GM18868 (cell line): ENCODE measurements around the gene DLG2.
"Not testable (repeated sequence)": the region's sequence is repeated elsewhere in the genome, so short reads cannot be mapped to it uniquely, and the experiment has no call there.

Experiments
- ATAC-seq: cut with Tn5 transposase; IDR thresholded peaks from one replicate; pipeline ENCODE4 v1.9.1; 2021; ENCODE audit warnings: mild to moderate bottlenecking, moderate library complexity; ENCODE audit not compliant: unreplicated experiment

DLG2 gene

GRCh38 chr11:85475660-85476517, 151.3 kb downstream of the DLG2 start:
- no peak for ATAC-seq

GRCh38 chr11:85472953-85473352, 154.2 kb downstream of the DLG2 start:
- no peak for ATAC-seq

- ATAC-seq: no peak
These were observed 162.9 kb downstream of the DLG2 start for GRCh38 chr11:85464283-85464682.

GRCh38 chr11:85459304-85459703, 167.8 kb downstream of the DLG2 start:
- ATAC-seq: no peak

DNA sequence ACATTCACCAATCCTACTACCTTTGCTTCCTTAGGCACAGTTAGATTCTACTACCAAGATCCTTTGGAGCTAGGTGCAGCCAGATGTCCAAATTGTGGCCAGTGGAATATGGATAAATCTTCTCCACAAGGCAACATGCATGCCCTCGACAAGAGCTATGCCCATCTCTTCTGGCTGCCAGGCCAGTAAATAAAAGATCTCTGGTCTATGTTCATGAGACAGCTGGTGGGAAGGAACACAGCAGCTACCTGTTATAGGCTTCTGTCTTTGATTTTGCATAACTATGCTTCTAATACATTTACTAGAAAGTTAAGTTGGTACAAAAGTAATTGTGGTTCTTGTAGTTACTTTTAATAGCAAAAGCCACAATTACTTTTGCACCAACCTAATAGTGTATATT, 182.7 kb downstream of the DLG2 start:
- no peak for ATAC-seq

- no peak for ATAC-seq
These were observed 186.9 kb downstream of the DLG2 start for GRCh38 chr11:85440273-85440672.

DNA sequence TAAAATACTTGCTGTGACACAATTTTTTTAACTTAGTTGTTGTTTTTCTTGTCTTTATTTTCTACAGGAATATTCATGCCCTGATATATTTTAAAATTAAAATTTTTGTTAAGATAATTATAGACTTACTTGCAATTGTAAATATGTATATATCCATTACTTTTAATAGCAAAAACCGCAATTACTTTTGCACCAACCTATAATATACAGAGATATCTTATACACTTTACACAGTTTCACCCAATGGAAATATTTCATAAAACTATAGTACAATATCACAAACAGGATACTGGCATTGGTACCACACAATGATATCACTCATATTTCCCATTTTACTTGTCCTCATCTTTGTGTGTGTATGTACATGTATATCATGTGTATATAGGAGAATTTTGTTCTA, 188.8 kb downstream of the DLG2 start:
- ATAC-seq: no peak

GRCh38 chr11:85431319-85431718, 195.8 kb downstream of the DLG2 start:
- no peak for ATAC-seq

GRCh38 chr11:85423794-85424193, 203.3 kb downstream of the DLG2 start:
- ATAC-seq: no peak

- no peak for ATAC-seq
These were observed 203.8 kb downstream of the DLG2 start for GRCh38 chr11:85423316-85423715.

GRCh38 chr11:85414175-85414574, 213.0 kb downstream of the DLG2 start:
- no peak for ATAC-seq

GRCh38 chr11:85407648-85408047, 219.5 kb downstream of the DLG2 start:
- ATAC-seq: no peak

DNA sequence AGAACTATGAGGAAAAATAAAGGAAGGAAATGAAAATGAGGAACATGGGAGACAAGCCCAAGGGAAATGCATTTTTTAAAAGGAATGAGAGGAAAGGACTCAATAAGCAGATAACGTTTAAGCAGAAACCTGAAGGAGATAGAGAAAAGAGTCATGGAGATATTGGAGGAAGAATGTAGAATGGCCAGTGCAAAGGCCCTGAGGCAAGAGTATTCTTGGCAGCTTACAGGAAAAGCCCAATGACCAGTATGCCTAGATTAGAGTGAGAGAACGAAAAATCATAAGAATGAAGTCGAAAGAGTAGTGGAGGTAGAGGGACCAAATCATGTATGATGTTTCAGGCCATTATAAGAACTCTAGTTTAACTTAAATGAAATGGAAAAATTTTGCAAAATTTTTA, 220.3 kb downstream of the DLG2 start:
- ATAC-seq: no peak

DNA sequence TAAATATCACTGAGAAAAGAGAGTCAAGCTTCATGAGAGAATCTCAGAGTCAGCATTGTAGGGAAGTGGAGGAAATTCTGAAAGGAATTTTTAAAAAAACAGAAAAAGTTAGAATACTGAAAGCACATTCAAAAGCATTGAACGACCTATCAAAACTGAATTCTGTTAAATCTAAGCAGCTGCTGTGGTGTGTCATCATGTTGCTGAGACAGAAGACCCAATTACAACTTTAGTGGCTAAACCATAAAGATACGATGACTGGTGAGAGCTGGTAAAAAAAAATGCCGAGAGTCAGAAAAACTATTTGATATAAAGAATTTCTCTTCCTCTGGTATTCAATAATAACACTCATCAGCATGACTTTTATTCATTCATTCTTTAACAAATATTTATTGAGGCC, 220.8 kb downstream of the DLG2 start:
- ATAC-seq: no peak

DNA sequence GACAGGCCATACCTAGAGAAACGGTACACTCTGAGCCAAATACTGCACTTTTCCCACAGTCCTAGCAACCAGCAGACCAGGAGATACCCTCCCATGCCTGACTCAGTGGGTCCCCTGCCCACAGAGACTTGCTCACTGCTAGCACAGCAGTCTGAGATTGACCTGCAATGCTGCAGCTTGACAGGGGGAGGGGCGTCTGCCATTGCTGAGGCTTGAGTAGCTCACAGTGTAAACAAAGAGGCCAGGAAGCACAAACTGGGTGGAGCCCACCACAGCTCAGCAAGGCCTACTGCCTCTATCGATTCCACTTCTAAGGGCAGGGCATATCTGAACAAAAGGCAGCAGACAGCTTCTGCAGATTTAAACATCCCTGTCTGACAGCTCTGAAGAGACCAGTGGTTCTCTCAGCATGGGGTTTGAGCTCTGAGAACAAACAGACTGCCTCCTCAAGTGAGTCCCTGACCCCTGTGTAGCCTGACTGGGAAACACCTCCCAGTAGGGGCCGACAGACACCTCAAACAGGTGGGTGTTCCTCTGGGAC, 231.6 kb downstream of the DLG2 start:
- not testable (repeated sequence) for ATAC-seq

- no peak for ATAC-seq
These were observed 232.9 kb downstream of the DLG2 start for GRCh38 chr11:85394283-85394682.

DNA sequence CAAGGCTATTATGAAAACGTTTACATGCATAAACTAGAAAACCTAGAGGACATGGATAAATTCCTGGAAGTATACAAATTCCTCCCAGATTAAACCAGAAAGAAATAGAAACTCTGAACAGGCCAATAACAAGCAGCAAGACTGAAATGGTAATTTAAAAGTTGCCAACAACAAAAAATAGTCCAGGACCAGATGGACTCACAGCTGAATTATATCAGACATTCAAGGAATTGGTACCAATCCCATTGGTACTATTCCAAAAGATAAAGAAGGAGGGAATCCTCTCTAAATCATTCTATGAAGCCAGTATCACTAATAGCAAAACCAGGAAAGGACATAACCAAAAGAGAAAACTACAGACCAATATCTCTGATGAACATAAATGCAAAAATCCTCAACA, 236.0 kb downstream of the DLG2 start:
- no peak for ATAC-seq

GRCh38 chr11:85385547-85385946, 241.6 kb downstream of the DLG2 start:
- no peak for ATAC-seq

- no peak for ATAC-seq
These were observed 242.0 kb downstream of the DLG2 start for GRCh38 chr11:85385111-85385510.

DNA sequence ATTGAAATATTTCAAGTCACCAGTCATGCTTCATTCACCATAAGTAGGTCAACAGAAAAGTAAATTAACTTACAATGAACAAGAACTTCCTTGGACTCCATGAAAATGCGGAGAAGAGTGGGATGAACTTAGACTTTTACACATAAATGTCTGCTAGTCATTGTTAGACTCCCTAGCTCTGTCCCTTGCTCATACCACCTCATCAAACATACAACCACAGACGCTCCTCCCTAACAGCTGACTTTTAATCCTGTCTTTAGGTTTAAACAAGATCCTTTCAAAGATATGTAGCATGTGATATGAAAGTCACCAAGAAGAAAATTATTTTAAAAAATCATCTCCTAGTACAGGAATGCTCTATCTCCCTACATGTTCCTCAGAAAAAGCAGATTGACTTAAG, 248.1 kb downstream of the DLG2 start:
- no peak for ATAC-seq

GRCh38 chr11:85377901-85378300, 249.2 kb downstream of the DLG2 start:
- no peak for ATAC-seq

GRCh38 chr11:85359859-85360258, 267.3 kb downstream of the DLG2 start:
- no peak for ATAC-seq

- no peak for ATAC-seq
These were observed 271.2 kb downstream of the DLG2 start for GRCh38 chr11:85355921-85356320.
